C4-2B (cell line): Measurements from ENCODE around the gene ADARB2.

Experiments used
- H3K27ac ChIP-seq: fragments of 450-650 bp; 2 replicates; pipeline ENCODE4 v1.5.1; 2017
- CTCF ChIP-seq: fragments of 450-650 bp; conservative IDR thresholded peaks from 2 replicates; pipeline ENCODE4 v1.5.1; 2017; ENCODE audit warnings: mild to moderate bottlenecking
- ZFX ChIP-seq: fragments of 450-650 bp; IDR thresholded peaks from 2 replicates; pipeline ENCODE4 v1.6.1; 2017

The ADARB2 gene

GRCh38 chr10:1432161-1432560 is 305.2 kb downstream of the ADARB2 start:
- TF ChIP-seq ZFX (no peak), CTCF (no peak)
- H3K27ac ChIP-seq = peak overlapping the region; percentile 72; the same call in 1 of the 2 replicates

- no peak for TF ChIP-seq CTCF
- no peak for TF ChIP-seq ZFX
- no peak overlapping the region for H3K27ac ChIP-seq
Measured at GRCh38 chr10:1431229-1431628, 306.1 kb downstream of the ADARB2 start.

- peak overlapping the region; percentile 59 for H3K27ac ChIP-seq
Measured at GRCh38 chr10:1427521-1428186, 309.7 kb downstream of the ADARB2 start.

- no peak for TF ChIP-seq ZFX
- peak overlapping the region; percentile 42 for H3K27ac ChIP-seq
Measured at GRCh38 chr10:1426786-1427185, 310.5 kb downstream of the ADARB2 start.

GRCh38 chr10:1425879-1426278 is 311.4 kb downstream of the ADARB2 start:
- no peak overlapping the region for H3K27ac ChIP-seq
- no peak for TF ChIP-seq ZFX
- no peak for TF ChIP-seq CTCF

- no peak for TF ChIP-seq CTCF
- no peak overlapping the region for H3K27ac ChIP-seq
Measured at GRCh38 chr10:1424648-1425047, 312.7 kb downstream of the ADARB2 start.

- H3K27ac ChIP-seq = no peak overlapping the region
- TF ChIP-seq CTCF = no peak
- no peak for TF ChIP-seq ZFX
Measured at GRCh38 chr10:1423676-1424253, 313.6 kb downstream of the ADARB2 start.

- TF ChIP-seq ZFX = no peak
- no peak for TF ChIP-seq CTCF
- H3K27ac ChIP-seq = no peak overlapping the region
Measured at GRCh38 chr10:1422275-1422674, 315.1 kb downstream of the ADARB2 start.
